Measurements from ENCODE around the gene PTPRN2.

PTPRN2 gene

DNA sequence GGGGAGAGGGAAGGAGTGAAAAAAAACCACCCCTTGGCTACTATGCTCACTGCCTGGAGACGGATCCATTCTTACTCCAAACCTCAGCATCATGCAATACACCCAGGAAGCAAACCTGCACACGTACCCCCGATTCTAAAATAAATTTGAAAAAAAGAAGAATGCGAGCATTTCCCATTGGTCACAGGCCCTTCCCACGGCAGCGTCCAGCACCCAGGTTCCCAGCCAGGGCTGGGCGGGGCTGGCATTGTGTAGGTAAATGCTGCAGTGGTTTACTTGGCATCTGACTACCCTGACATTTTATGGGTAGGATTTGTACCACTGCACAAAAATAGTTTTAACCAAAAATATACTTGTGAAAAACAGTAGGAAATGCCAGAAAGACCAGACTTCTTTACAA lies 831.9 kb downstream of the PTPRN2 start:
- no peak overlapping the region for H3K4me3 Mint-ChIP-seq
- no peak overlapping the region for H3K27ac Mint-ChIP-seq
- H3K27me3 Mint-ChIP-seq = peaks cover 11 to 47% of the 10 kb centered on the region in 2 donors
- H3K4me1 Mint-ChIP-seq (ENCODE audit: low read depth in 2 of 2) = peaks cover 0 to 3% of the 10 kb centered on the region in 2 donors
- DNase-seq (no peak), ATAC-seq (replicated peaks) (no peak)
- H3K36me3 Mint-ChIP-seq (ENCODE audit: insufficient read depth) = no peaks in the 10 kb centered on the region
- H3K9me3 Mint-ChIP-seq = no peaks in the 10 kb centered on the region

DNA sequence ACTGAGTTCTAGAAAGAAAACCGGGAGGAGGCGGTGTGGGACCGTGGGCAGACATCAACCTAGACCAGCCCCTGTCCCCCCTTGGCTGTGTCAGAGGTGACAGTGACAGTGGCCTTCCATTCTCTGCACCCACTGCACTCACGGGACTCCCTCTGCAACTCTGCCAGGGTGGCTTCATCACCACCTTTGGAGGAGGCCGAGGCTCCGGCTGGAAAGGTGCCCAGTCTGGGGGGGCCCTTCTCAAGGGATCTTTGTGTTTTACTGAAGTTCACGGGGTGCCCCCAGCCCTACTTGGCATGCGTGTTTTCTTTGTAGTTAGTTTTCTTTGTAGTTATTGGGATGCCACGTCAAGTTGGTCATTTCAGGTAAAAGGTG lies 833.2 kb downstream of the PTPRN2 start:
- no peaks in the 10 kb centered on the region for H3K36me3 Mint-ChIP-seq (ENCODE audit: insufficient read depth)
- DNase-seq (no peak), ATAC-seq (replicated peaks) (no peak)
- no peak overlapping the region for H3K27ac Mint-ChIP-seq
- H3K9me3 Mint-ChIP-seq = no peaks in the 10 kb centered on the region
- peaks cover 5 to 34% of the 10 kb centered on the region in 2 donors for H3K27me3 Mint-ChIP-seq
- no peak overlapping the region for H3K4me3 Mint-ChIP-seq
- H3K4me1 Mint-ChIP-seq (ENCODE audit: low read depth in 2 of 2) = no peaks in the 10 kb centered on the region

DNA sequence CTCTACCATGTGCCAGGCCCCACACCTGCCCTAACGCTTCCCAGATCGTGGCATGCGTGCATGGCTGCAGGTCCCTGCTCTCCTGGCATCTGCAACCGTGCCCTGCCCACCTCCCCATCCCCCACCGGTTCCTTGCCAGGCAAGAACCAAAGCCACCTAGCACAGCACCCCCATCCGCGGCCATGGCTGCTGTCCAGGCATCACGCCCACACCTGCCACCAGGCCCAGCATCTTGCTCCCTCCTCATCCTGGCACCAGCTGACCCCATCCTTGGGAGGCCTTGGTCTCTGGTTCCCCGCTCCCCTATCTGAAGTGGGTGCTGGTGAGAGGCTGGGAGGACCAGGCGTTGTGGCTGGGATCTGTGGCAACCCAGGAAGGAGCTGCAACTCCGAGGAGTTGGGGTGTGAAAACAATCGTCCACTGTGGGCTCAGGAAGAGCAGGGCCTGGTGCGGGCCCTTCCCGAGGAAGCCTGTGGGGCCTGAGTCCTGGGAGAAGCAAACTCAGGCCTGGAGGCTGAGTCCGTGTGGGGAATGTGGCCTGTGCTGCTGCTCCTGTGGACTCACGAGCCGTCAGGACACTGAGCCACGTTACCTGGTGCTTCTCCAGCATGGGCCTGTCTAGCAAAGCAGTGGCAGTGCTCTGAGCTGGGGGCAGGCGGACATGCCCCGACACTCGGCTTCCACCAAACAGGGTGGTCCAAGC lies 833.8 kb downstream of the PTPRN2 start:
- Mint-ChIP-seq H3K4me1 (ENCODE audit: low read depth in 2 of 2) (no peaks in the 10 kb centered on the region), H3K27me3 (peaks cover 5 to 30% of the 10 kb centered on the region in 2 donors), H3K36me3 (ENCODE audit: insufficient read depth) (no peaks in the 10 kb centered on the region), H3K9me3 (no peaks in the 10 kb centered on the region), H3K4me3 (no peak overlapping the region), H3K27ac (no peak overlapping the region)
- ATAC-seq (replicated peaks) (no peak), DNase-seq (no peak)

DNA sequence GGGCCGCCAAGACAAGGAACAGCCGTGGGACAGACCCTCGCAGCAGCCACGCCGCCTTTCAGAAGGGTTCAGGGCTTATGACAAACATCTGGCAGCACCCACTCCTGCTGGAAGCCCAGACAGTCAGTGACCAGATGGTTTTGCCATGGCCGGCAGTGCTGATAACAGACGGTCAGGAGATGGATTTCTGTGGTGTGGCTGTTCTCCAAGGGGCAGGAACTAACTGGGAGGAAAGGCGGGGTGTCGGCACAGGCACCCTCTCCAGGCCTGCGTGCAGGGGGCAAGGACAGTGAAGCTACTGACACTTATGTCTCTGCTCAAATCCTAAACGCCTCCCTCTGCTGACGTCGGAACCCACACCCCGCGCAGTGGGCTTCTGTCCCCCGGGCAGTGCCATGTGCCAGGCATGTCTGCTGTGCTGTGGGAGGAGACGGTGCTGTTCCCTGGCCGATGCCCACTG lies 834.8 kb downstream of the PTPRN2 start:
- Mint-ChIP-seq H3K27me3 (peaks cover 5 to 24% of the 10 kb centered on the region in 2 donors), H3K4me1 (ENCODE audit: low read depth in 2 of 2) (no peaks in the 10 kb centered on the region), H3K36me3 (ENCODE audit: insufficient read depth) (no peaks in the 10 kb centered on the region), H3K4me3 (no peak overlapping the region), H3K27ac (no peak overlapping the region), H3K9me3 (no peaks in the 10 kb centered on the region)
- no peak for ATAC-seq (replicated peaks)
- DNase-seq = no peak

DNA sequence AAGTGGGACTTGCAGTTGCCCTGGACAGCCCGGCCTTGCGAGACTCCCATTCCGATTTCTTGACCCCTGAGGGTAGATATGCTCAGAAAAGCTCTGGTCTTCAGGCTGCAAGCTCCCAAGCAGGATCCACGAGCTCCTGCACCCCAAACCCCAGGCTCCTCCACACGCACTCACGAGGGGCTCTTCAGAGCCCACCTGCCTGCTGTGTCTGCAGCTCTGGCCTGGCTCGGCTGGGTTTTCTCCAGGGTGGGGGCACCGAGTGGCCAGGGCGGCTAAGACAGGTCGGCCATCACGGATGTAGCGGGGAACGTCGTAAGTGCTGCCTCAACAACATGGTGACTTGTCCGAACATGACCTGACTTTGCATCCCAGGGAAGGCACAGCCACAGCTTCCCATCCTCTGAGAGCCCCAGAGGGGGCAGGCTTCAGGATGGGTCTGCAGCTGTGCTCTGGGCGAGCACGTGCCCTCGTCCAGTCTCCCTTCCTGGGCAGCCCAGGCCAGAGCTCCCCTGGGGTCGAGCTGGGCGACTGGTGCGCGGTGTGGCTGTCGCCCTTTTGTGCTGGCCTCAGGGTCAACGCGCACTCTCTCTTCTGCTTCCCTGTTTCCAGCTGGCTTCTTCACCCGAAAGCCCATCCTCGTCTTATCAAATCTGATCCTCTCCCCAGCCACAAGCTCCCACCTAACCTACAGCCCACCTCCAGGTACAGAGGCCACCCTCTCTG lies 835.5 kb downstream of the PTPRN2 start:
- Mint-ChIP-seq H3K4me1 (ENCODE audit: low read depth in 2 of 2) (no peaks in the 10 kb centered on the region), H3K36me3 (ENCODE audit: insufficient read depth) (no peaks in the 10 kb centered on the region), H3K9me3 (no peaks in the 10 kb centered on the region), H3K27me3 (peaks cover 5 to 24% of the 10 kb centered on the region in 2 donors), H3K4me3 (no peak overlapping the region), H3K27ac (no peak overlapping the region)
- DNase-seq (no peak), ATAC-seq (replicated peaks) (no peak)

- Mint-ChIP-seq H3K36me3 (ENCODE audit: insufficient read depth) (no peaks in the 10 kb centered on the region), H3K4me3 (no peak overlapping the region), H3K9me3 (no peaks in the 10 kb centered on the region), H3K27me3 (peaks cover 5 to 24% of the 10 kb centered on the region in 2 donors), H3K27ac (no peak overlapping the region), H3K4me1 (ENCODE audit: low read depth in 2 of 2) (no peaks in the 10 kb centered on the region)
- ATAC-seq (replicated peaks) (no peak), DNase-seq (no peak)
Observed at GRCh38 chr7:157751406-157751805, 836.2 kb downstream of the PTPRN2 start.

DNA sequence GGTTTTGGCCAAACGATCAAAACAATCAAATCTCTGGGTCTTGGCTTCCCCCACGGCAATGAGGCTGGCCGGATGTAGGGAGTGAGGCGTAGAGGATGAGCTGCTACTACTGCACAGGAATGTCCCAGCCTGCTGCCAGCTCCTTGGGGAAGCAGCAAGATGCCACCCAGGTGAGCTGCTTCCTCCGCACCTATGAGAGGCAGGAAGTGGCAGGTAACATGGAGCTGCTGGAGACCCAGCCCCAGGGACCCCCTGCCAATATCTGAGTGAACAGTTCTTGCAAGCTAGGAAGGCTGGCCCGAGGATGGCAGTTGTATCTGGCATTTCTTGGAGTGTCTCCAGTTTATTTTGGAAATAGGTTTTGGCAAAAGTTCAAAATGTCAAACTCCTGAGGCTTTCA lies 837.3 kb downstream of the PTPRN2 start:
- Mint-ChIP-seq H3K4me1 (ENCODE audit: low read depth in 2 of 2) (no peaks in the 10 kb centered on the region), H3K36me3 (ENCODE audit: insufficient read depth) (no peaks in the 10 kb centered on the region)
- no peak for DNase-seq

DNA sequence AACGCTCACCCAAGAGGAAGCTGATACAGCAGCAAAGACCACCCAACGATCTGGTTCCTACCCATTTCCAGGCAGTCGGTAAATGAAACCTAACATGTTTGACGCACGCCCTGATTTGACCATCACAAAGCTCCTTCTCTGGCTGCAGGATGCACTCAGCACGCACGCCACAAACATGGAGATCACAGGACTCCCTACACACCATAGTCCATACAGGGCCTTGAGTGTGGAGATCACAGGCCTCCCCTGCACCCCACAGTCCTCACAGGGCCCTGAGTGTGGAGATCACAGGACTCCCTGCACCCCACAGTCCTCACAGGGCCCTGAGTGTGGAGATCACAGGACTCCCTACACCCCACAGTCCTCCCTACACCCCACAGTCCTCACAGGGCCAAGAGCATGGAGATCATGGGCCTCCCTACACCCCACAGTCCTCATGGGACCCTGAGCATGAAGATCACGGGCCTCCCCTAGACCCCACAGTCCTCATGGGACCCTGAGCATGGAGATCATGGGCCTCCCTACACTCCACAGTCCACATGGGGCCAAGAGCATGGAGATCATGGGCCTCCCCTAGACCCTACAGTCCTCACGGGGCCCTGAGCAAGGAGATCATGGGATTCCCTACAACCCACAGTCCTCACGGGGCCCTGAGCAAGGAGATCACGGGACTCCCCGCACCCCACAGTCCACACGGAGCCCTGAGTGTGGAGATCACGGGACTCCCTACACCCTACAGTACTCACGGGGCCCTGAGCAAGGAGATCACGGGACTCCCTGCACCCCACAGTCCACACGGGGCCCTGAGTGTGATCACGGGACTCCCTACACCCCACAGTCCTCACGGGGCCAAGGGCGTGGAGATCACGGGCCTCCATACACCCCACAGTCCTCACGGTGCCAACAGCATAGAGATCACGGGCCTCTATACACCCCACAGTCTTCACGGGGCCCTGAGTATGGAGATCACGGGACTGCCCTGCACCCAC lies 841.6 kb downstream of the PTPRN2 start:
- Mint-ChIP-seq H3K27ac (no peak overlapping the region), H3K27me3 (peaks cover 0 to 12% of the 10 kb centered on the region in 2 donors), H3K4me1 (ENCODE audit: low read depth in 2 of 2) (no peaks in the 10 kb centered on the region), H3K4me3 (no peak overlapping the region), H3K36me3 (ENCODE audit: insufficient read depth) (no peaks in the 10 kb centered on the region), H3K9me3 (no peaks in the 10 kb centered on the region)
- ATAC-seq (replicated peaks) = no peak
- no peak for DNase-seq

More for the DNA sequence above, 837.3 kb downstream of the PTPRN2 start:
- peaks cover under 1 to 24% of the 10 kb centered on the region in 2 donors for H3K27me3 Mint-ChIP-seq
- H3K4me3 Mint-ChIP-seq = no peak overlapping the region
- H3K27ac Mint-ChIP-seq = no peak overlapping the region
- H3K9me3 Mint-ChIP-seq = no peaks in the 10 kb centered on the region
- ATAC-seq (replicated peaks) = no peak

DNA sequence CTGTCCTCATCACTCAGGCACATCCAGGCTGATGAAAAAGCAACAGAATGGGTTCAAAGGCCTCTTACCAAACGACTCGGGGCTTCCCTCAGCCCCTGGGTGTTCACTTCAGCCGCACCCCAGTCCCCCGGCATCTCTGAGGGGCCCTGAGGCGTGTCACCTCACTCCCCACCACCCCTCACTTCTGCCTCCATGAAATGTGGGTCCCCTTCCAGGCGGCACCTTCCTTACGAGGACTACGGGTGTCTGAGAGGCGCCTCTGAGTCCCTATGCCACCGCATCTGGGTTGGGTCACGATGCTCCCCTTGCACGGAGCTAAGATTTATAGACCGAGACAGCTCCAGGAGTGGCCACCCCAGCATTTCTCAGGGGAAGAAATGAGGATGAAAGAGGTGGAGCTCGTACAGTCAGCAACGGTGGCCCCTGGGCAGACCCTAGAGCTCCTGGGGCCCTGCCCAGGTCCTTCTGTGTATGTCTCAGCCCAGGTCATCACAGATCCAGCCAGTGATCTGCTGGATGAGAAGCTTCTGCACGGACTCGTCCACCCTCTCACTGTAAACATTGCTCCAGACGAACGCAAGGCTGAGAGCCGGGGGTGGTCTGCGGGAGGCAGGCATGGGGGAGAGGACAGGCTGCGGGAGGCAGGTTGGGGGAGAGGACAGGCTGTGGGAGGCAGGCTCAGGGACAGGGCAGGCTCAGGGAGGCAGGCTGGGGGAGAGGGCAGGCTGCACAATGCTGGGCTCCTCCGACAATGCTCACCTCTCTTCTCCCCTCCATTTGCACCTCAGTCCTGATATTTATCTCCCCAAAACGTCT lies 842.6 kb downstream of the PTPRN2 start:
- Mint-ChIP-seq H3K4me1 (ENCODE audit: low read depth in 2 of 2) (no peaks in the 10 kb centered on the region), H3K27ac (no peak overlapping the region), H3K4me3 (no peak overlapping the region), H3K27me3 (peaks cover 0 to 18% of the 10 kb centered on the region in 2 donors), H3K36me3 (ENCODE audit: insufficient read depth) (no peaks in the 10 kb centered on the region), H3K9me3 (no peaks in the 10 kb centered on the region)
- DNase-seq (no peak), ATAC-seq (replicated peaks) (no peak)

- Mint-ChIP-seq H3K9me3 (no peaks in the 10 kb centered on the region), H3K36me3 (ENCODE audit: insufficient read depth) (no peaks in the 10 kb centered on the region), H3K27me3 (peaks cover 0 to 28% of the 10 kb centered on the region in 2 donors), H3K27ac (no peak overlapping the region), H3K4me3 (no peak overlapping the region), H3K4me1 (ENCODE audit: low read depth in 2 of 2) (no peaks in the 10 kb centered on the region)
- DNase-seq (no peak), ATAC-seq (replicated peaks) (no peak)
Observed at GRCh38 chr7:157743781-157744525, 843.7 kb downstream of the PTPRN2 start.

GRCh38 chr7:157740251-157740798 lies 847.3 kb downstream of the PTPRN2 start:
- Mint-ChIP-seq H3K27me3 (peaks cover 10 to 51% of the 10 kb centered on the region in 2 donors), H3K4me3 (no peak overlapping the region), H3K36me3 (ENCODE audit: insufficient read depth) (peaks cover 4% of the 10 kb centered on the region), H3K27ac (no peak overlapping the region), H3K9me3 (no peaks in the 10 kb centered on the region), H3K4me1 (ENCODE audit: low read depth in 2 of 2) (peaks cover 0 to 3% of the 10 kb centered on the region in 2 donors)
- no peak for ATAC-seq (replicated peaks)
- DNase-seq = no peak

DNA sequence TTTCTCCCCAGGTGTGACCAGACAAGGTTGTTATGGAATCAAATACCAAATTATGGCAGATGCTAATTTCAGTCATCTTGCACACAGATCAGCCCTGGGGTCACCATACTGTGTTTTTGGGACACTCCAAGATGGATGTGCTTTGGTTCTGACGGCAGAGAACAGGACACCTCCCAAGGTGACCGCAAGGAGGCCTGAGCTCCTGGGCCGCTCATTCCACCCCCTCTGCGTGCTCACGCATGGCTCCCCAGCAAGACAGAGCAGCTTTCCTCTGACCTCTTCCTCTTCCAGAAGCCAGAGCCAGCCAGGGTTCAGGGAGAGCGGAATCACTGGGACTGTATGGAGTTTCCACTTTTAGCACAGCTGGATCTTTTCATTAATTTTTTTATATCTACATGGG lies 848.0 kb downstream of the PTPRN2 start:
- ATAC-seq (replicated peaks) (no peak), DNase-seq (no peak)
- no peak overlapping the region for H3K4me3 Mint-ChIP-seq
- no peaks in the 10 kb centered on the region for H3K9me3 Mint-ChIP-seq
- peaks cover 0 to 3% of the 10 kb centered on the region in 2 donors for H3K4me1 Mint-ChIP-seq (ENCODE audit: low read depth in 2 of 2)
- H3K27ac Mint-ChIP-seq = no peak overlapping the region
- H3K36me3 Mint-ChIP-seq (ENCODE audit: insufficient read depth) = peaks cover 4% of the 10 kb centered on the region
- peaks cover 10 to 51% of the 10 kb centered on the region in 2 donors for H3K27me3 Mint-ChIP-seq

Measured in effector memory CD8-positive, alpha-beta T cell (primary cell).